ENCODE measurements around the gene ZNF385D.

ZNF385D gene

GRCh38 chr3:21665444-21666100, 85.4 kb downstream of the ZNF385D start:
- DNase-seq = no peak

DNA sequence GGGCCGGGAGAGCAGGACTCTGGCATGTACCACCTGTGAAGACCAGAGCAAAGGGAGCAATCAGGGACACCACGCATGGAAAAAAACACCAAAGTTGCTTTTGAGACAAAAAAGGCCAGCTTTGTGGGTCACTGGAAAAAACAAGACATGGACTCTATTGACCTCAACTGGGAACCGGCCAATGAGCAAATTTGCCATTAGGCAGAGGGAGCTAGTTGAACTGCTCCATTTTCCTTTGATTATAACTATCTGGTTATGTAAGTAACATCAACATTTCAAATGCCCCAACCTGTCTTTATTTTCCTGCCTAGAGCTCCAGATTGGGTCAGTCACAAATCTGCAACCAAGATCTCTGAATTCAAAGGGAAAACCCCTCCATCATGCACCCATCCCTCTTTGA, 86.0 kb downstream of the ZNF385D start:
- no peak for DNase-seq

DNA sequence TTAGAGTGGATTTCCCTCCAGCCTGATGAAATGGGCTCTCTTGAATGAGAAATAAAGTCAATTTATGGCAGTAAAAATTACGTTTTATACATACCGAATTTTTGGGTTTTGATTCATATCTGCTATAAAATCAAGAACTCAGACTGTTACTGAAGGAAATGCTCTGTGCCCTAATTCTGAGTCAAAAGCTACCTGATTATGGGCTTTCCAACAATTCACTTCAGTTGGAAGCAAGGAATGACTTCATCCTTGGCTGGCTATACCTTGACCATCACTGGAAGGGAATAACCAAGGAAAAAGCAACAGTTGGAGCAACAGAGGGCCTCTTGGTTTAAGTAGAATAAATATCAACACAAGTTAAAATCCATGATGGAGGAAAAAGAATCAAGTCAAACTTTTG, 88.6 kb downstream of the ZNF385D start:
- no peak for DNase-seq

DNA sequence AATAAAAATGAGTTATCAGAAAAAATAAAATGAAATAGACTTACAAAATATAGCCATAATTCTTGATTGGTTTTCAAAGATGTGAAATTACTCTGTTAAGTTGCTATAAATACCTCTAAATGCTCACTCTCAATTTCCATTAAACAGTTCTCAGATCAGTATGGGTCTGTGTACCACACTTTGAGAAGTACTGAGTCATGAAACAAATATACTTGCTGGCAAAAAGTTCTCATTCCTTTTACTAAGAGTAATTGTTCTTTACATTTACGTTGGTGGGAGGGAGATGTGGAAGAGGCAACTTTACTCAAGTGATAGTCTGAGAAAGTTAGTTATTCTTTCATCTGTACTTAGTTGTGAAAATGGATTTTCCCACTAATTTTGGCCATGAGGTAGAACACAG, 96.3 kb downstream of the ZNF385D start:
- DNase-seq = no peak

GRCh38 chr3:21654241-21654640, 96.8 kb downstream of the ZNF385D start:
- DNase-seq = no peak

- DNase-seq = no peak
Measured at GRCh38 chr3:21649519-21649918, 101.5 kb downstream of the ZNF385D start.

- no peak for DNase-seq
Measured at GRCh38 chr3:21647961-21648360, 103.0 kb downstream of the ZNF385D start.

GRCh38 chr3:21645121-21645897, 105.7 kb downstream of the ZNF385D start:
- DNase-seq = no peak

GRCh38 chr3:21644268-21644667, 106.7 kb downstream of the ZNF385D start:
- no peak for DNase-seq

GRCh38 chr3:21643752-21644151, 107.3 kb downstream of the ZNF385D start:
- no peak for DNase-seq

DNA sequence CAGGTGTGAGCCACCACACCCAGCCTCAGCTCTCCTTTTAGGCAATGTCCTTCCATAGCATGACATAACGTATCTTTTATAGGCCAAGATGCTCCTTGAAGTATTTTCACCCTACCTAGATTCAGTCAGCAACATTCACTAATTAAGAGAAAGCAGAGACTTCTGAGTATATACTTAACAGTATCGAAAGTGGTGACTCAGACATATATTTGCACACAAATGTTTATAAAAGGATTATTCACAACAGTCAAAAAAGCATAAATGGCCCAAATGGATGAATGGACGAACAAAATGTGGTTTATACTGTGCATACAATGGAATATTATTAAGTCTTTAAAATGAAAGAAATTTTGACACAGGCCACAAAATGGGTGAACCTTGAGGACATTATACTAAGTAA, 108.6 kb downstream of the ZNF385D start:
- DNase-seq = no peak

GRCh38 chr3:21641959-21642358, 109.1 kb downstream of the ZNF385D start:
- no peak for DNase-seq

DNA sequence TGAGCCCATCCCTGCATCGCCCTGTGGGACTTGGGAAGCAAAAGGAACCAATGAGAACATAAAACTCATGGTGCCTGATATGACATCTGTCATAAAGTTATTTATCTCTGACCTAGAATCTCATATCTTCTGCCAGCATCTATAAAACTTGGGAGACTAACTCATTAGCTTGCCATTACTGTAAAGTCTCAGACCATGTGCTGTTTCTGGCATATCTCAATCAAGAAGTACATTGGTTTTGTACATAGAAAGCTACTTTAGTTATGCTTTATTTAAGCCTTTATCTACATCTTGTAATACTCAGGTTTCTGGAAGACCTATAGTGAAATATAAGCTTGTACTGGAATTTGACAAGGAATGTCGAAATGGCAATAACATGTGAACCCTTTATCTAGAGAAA, 112.5 kb downstream of the ZNF385D start:
- DNase-seq = no peak

DNA sequence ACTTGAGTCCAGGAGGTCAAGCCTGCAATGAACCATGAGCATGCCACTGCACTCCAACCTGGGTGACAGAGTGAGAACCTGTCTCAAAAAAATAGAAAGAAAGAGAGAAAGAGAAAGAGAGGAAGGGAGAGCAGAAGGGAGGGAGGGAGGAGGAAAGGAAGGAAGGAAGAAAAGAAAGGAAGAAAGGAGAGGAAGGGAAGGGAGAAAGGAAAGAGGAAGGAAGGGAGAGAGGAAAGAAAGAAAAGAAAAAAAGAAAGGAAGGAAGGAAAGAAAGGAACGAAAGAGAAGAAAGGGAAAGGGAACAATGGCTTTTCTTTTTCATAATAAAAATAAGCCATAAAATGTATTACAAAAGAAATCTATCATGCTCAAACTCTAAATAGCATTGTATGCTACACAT, 116.9 kb downstream of the ZNF385D start:
- no peak for DNase-seq

GRCh38 chr3:21624524-21624923, 126.5 kb downstream of the ZNF385D start:
- DNase-seq = no peak

GRCh38 chr3:21621181-21621651, 129.8 kb downstream of the ZNF385D start:
- no peak for DNase-seq

DNA sequence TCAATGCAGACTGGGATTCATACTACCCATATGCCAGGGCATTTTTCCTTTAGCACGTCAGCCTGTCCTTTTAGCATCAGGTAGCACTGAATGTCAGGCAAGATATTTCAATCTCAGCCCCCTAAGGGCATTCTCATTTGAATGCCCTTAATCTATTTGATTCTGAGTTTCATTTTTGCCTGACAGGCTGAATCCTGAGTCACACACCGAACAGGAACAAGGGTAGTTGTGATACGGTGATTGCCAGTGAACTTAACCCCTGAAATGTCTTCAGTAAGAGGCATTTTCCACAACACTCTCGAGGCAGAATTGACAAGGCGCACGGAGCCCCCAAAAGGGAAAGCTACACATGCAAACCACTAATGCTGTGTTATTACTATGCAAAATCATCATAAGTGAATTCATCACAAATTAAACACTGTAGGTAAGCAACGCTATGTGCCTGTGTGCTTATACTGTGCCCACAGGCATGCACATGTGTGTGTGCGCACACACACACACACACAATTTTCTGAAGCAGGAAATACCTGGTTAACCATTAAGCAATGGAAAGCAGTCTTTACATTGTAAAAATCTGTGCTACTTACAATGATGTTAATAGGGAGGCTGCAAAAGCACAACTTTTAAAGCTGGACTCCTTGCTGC, 130.4 kb downstream of the ZNF385D start:
- no peak for DNase-seq

- DNase-seq = no peak
Measured at GRCh38 chr3:21618695-21619094, 132.3 kb downstream of the ZNF385D start.

DNA sequence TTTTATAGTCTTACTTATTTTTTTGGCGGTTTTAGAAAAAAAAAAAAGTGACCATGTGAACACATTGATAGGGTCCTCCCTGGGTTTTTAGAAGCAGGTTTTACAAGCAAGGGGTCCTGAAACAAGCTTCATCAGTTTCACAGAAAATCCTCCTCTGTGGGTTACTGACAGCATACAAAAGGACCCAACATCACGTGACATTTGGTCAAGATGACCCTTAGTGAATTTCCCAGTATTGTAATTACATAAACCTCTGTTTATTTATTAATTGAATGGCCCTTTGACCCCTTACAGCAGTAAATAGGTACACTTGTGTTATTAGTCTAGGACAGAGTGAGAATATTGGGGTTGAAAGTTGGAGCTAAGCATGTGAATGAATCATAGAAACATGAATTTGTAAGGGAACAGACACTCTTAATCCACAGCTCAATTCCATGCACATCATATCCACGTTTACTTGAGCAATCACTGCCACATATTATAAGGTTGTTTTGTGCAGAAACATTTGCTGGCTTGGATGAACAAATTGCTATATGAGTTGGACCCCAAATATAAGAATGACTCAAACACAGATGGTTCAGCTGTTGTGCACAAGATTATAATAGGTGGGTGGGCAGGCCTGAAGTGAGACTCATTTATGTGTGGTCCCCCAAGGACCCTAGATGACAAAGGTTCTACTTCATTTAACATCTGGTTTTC, 137.5 kb downstream of the ZNF385D start:
- DNase-seq = no peak

DNA sequence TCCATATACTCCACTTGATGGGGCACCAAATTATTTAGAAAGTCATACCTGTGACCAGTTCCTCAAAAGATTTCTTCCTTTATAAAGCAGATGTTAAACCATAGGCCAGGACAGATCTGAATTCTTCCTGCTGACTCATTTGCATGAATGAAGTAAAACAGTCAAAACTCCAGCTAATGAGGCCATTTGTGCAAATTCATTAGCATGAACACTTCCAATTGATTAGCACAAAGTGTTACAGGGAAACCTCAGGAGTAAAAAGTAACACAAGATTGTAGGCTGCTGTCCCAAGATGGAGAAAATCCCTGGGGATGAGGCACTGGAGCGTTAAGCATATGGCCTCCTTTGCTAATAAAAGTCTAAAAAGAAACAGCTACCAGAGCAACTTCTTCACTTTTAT, 149.8 kb downstream of the ZNF385D start:
- DNase-seq = no peak

DNA sequence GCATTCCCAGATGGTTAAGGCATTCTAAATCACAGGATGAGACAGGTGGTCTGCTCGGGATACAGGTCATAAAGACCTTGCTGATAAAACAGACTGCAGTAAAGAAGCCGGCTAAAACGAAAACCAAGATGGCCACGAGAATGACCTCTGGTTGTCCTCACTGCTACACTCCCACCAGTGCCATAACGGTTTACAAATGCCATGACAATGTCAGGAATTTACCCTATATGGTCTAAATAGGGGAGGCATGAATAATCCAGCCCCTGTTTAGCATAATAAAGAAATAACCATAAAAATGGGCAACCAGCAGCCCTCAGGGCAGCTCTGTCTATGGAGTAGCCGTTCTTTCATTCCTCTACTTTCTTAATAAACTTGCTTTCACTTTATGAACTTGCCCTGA, 151.1 kb downstream of the ZNF385D start:
- no peak for DNase-seq

GRCh38 chr3:21592828-21593227, 158.2 kb downstream of the ZNF385D start:
- DNase-seq = no peak

DNA sequence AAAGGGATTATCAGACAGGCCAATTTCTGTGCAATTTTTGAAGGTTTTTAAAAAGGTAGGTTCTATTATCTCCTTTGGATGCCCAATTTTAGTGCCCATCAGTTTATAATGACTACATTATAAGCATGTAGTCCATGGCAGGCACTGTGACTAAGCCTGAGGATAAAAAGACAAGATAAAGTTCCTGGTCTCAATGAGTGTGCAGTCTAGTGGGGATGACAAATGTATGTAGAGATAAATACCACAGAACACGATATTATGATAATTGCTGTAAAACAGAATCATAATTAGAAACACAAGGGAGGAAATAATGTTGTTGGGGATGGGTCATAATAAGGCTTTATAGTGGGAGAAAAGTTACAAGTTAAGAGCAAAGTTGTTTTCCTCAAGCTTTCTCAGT, 163.1 kb downstream of the ZNF385D start:
- no peak for DNase-seq
